H9 (cell line): ENCODE data around the gene PLEKHA7. TPM values are rescaled to one million over a fixed set of nuclear protein-coding genes. Genes with fewer than 3 reads are reported as not detected.

Source experiments
- DNase-seq: peaks from one replicate; pipeline ENCODE4 v3.0.0-alpha.2; 2017
- H2AFZ ChIP-seq: one replicate; pipeline ENCODE4 v1.6.1; 2013; ENCODE audit warnings: mild to moderate bottlenecking, low read length, control low read depth, moderate library complexity
- H2AK5ac ChIP-seq: 2 replicates; pipeline ENCODE4 v1.6.1; 2013; ENCODE audit warnings: low read length, control low read depth, mixed read lengths; ENCODE audit not compliant: insufficient read length
- H2BK120ac ChIP-seq: one replicate; pipeline ENCODE4 v1.6.1; 2013; ENCODE audit warnings: low read depth, mild to moderate bottlenecking, low read length, control low read depth, inconsistent platforms; ENCODE audit not compliant: poor library complexity, severe bottlenecking
- H2BK12ac ChIP-seq: 2 replicates; pipeline ENCODE4 v1.6.1; 2013; ENCODE audit warnings: low read length, control low read depth, mixed read lengths, low read depth; ENCODE audit not compliant: insufficient read length
- H2BK15ac ChIP-seq: 2 replicates; pipeline ENCODE4 v1.6.1; 2013; ENCODE audit warnings: low read depth, low read length, control low read depth
- H2BK20ac ChIP-seq: one replicate; pipeline ENCODE4 v1.6.1; 2013; ENCODE audit warnings: low read depth, mild to moderate bottlenecking, low read length, control low read depth, inconsistent platforms; ENCODE audit not compliant: poor library complexity, severe bottlenecking
- H2BK5ac ChIP-seq: 2 replicates; pipeline ENCODE4 v1.6.1; 2013; ENCODE audit warnings: low read length, control low read depth, mixed read lengths; ENCODE audit not compliant: insufficient read length
- H3K14ac ChIP-seq: 2 replicates; pipeline ENCODE4 v1.6.1; 2013; ENCODE audit warnings: low read length, control low read depth; ENCODE audit not compliant: insufficient read depth
- H3K18ac ChIP-seq: 2 replicates; pipeline ENCODE4 v1.6.1; 2013; ENCODE audit warnings: low read depth, mild to moderate bottlenecking, mixed read lengths, low read length, control low read depth; ENCODE audit not compliant: insufficient read length
- H3K23ac ChIP-seq: 2 replicates; pipeline ENCODE4 v1.6.1; 2013; ENCODE audit warnings: low read length, control low read depth, mixed read lengths, low read depth; ENCODE audit not compliant: insufficient read length
- H3K23me2 ChIP-seq: 2 replicates; pipeline ENCODE4 v1.6.1; 2013; ENCODE audit warnings: low read depth, mild to moderate bottlenecking, mixed read lengths, low read length, control low read depth; ENCODE audit not compliant: insufficient read length, poor library complexity, severe bottlenecking
- H3K27ac ChIP-seq: 2 replicates; pipeline ENCODE4 v1.5.1; 2013; ENCODE audit warnings: low read length, control low read depth, mixed read lengths, low read depth; ENCODE audit not compliant: insufficient read length
- H3K27me3 ChIP-seq: 2 replicates; pipeline ENCODE4 v1.6.1; 2013; ENCODE audit warnings: low read length, control low read depth, inconsistent platforms; ENCODE audit not compliant: insufficient read depth
- H3K4ac ChIP-seq: 2 replicates; pipeline ENCODE4 v1.6.1; 2013; ENCODE audit warnings: low read depth, mild to moderate bottlenecking, control low read depth, inconsistent platforms, low read length, moderate library complexity
- H3K4me1 ChIP-seq: 2 replicates; pipeline ENCODE4 v1.6.1; 2013; ENCODE audit warnings: low read length, control low read depth, inconsistent platforms; ENCODE audit not compliant: insufficient read depth
- H3K4me2 ChIP-seq: 2 replicates; pipeline ENCODE4 v1.6.1; 2013; ENCODE audit warnings: low read length, control low read depth, mixed read lengths; ENCODE audit not compliant: insufficient read length, insufficient read depth
- H3K56ac ChIP-seq: 2 replicates; pipeline ENCODE4 v1.6.1; 2013; ENCODE audit warnings: low read depth, mild to moderate bottlenecking, mixed read lengths, low read length, control low read depth; ENCODE audit not compliant: insufficient read length
- H3K79me1 ChIP-seq: 2 replicates; pipeline ENCODE4 v1.6.1; 2013; ENCODE audit warnings: low read depth, mild to moderate bottlenecking, moderate library complexity, low read length, control low read depth, inconsistent platforms; ENCODE audit not compliant: insufficient read depth, poor library complexity, severe bottlenecking
- H3K79me2 ChIP-seq: 2 replicates; pipeline ENCODE4 v1.6.1; 2013; ENCODE audit warnings: low read length, control low read depth, inconsistent platforms; ENCODE audit not compliant: insufficient read depth
- H3K9ac ChIP-seq: 2 replicates; pipeline ENCODE4 v1.6.1; 2013; ENCODE audit warnings: low read length, control low read depth, mixed read lengths; ENCODE audit not compliant: insufficient read length; ENCODE audit errors: extremely low read depth
- H3K9me3 ChIP-seq: one replicate; pipeline ENCODE4 v1.6.1; 2013; ENCODE audit warnings: low read depth, low read length, inconsistent platforms; ENCODE audit not compliant: control insufficient read depth
- H3T11ph ChIP-seq: one replicate; pipeline ENCODE4 v1.6.1; 2013; ENCODE audit warnings: mild to moderate bottlenecking, low read length, control low read depth, inconsistent platforms
- H4K20me1 ChIP-seq: one replicate; pipeline ENCODE4 v1.6.1; 2013; ENCODE audit not compliant: control insufficient read depth, insufficient read length, insufficient read depth
- H4K5ac ChIP-seq: 2 replicates; pipeline ENCODE4 v1.6.1; 2013; ENCODE audit warnings: low read depth, mild to moderate bottlenecking, mixed read lengths, low read length, control low read depth; ENCODE audit not compliant: insufficient read length
- H4K8ac ChIP-seq: replicated peaks from 2 replicates; pipeline ENCODE4 v1.6.1; 2013; ENCODE audit warnings: low read length, control low read depth, mixed read lengths, low read depth; ENCODE audit not compliant: insufficient read length
- H4K91ac ChIP-seq: 2 replicates; pipeline ENCODE4 v1.6.1; 2013; ENCODE audit warnings: low read depth, mild to moderate bottlenecking, moderate library complexity, mixed read lengths, low read length, control low read depth; ENCODE audit not compliant: insufficient read length
- H3K27ac Mint-ChIP-seq, 3 experiments: 2 replicates in 2 of 3; 3 replicates in 1 of 3; pipeline ENCODE4 v1.8.0; 2020 to 2021; ENCODE audit warnings: mixed read lengths in 3 of 3, mild to moderate bottlenecking in 1 of 3, moderate library complexity in 1 of 3
- H3K27me3 Mint-ChIP-seq: 2 replicates; pipeline ENCODE4 v1.8.0; 2021; ENCODE audit warnings: low read depth, mild to moderate bottlenecking, moderate library complexity, mixed read lengths
- H3K36me3 Mint-ChIP-seq, 3 experiments: 2 replicates in 2 of 3; 3 replicates in 1 of 3; pipeline ENCODE4 v1.8.0; 2020 to 2021; ENCODE audit warnings: low read depth in 3 of 3, mixed read lengths in 3 of 3; ENCODE audit not compliant: insufficient read depth in 1 of 3
- H3K4me1 Mint-ChIP-seq, 2 experiments: 2 replicates each; pipeline ENCODE4 v1.8.0; 2020; ENCODE audit warnings: mixed read lengths in 2 of 2
- H3K4me3 Mint-ChIP-seq, 2 experiments: 2 replicates in 1 of 2; 3 replicates in 1 of 2; pipeline ENCODE4 v1.8.0; 2020 to 2021; ENCODE audit warnings: mild to moderate bottlenecking in 2 of 2, mixed read lengths in 2 of 2, moderate library complexity in 1 of 2
- H3K9me3 Mint-ChIP-seq, 2 experiments: 2 replicates in 1 of 2; 3 replicates in 1 of 2; pipeline ENCODE4 v1.8.0; 2020; ENCODE audit warnings: mild to moderate bottlenecking in 2 of 2, mixed read lengths in 2 of 2, moderate library complexity in 1 of 2
- total RNA-seq: library from RNA; stranded (reverse); gene quantifications from 2 replicates; pipeline ENCODE4 v1.2.1, GENCODE V29; 2021
- TF ChIP-seq, protein P1 (sequence below): fragments of 200-600 bp; sonication (generic); conservative IDR thresholded peaks from 3 replicates; pipeline ENCODE4 v1.8.0; 2021; ENCODE audit warnings: antibody characterized with exemption, mild to moderate bottlenecking

Gene PLEKHA7
- total RNA-seq, 1 experiment from 2014 or later: 21.0 TPM

DNA sequence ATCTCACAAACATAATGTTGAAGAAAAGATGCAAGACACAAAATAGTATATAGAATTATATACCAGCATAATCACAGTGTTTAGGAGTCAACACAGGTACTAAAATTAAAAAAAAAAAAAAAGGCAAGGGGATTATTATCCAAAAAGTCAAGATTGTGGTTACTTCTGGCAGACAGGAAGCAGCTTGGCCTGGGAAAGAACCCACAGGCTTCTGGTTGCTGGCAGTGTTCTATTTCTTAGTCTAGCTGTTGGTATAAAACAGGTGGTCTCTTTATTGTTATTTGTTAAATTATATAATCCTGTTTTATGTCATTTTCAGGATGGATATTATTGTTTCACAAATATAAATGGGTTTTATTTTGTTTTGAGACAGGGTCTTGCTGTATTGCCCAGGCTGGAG, 221.8 kb downstream of the PLEKHA7 start:
- DNase-seq: no peak
- H3K18ac ChIP-seq: no peak overlapping the region
- no peaks in the 10 kb centered on the region for H3K23me2 ChIP-seq
- no peaks in the 10 kb centered on the region for H3K4me1 ChIP-seq
- no peak overlapping the region for H2AK5ac ChIP-seq
- no peak overlapping the region for H3K9ac ChIP-seq
- no peak overlapping the region for H2BK120ac ChIP-seq
- no peak overlapping the region for H2BK15ac ChIP-seq
- H2BK5ac ChIP-seq: no peak overlapping the region
- no peak overlapping the region for H3K56ac ChIP-seq
- H4K5ac ChIP-seq: no peak overlapping the region
- H3K27ac Mint-ChIP-seq: no peak overlapping the region
- peaks cover 3 to 12% of the 10 kb centered on the region in 2 experiments for H3K4me1 Mint-ChIP-seq
- H3K36me3 Mint-ChIP-seq: peaks cover 0 to 21% (median 10%) of the 10 kb centered on the region in 3 experiments; a peak in 5 of 7 replicates
- H3K27ac ChIP-seq: no peak overlapping the region
- no peak overlapping the region for H4K91ac ChIP-seq
- TF ChIP-seq, protein P1, sequence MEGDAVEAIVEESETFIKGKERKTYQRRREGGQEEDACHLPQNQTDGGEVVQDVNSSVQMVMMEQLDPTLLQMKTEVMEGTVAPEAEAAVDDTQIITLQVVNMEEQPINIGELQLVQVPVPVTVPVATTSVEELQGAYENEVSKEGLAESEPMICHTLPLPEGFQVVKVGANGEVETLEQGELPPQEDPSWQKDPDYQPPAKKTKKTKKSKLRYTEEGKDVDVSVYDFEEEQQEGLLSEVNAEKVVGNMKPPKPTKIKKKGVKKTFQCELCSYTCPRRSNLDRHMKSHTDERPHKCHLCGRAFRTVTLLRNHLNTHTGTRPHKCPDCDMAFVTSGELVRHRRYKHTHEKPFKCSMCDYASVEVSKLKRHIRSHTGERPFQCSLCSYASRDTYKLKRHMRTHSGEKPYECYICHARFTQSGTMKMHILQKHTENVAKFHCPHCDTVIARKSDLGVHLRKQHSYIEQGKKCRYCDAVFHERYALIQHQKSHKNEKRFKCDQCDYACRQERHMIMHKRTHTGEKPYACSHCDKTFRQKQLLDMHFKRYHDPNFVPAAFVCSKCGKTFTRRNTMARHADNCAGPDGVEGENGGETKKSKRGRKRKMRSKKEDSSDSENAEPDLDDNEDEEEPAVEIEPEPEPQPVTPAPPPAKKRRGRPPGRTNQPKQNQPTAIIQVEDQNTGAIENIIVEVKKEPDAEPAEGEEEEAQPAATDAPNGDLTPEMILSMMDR: no peak
- no peaks in the 10 kb centered on the region for H3K9me3 Mint-ChIP-seq
- H3K4ac ChIP-seq: no peak overlapping the region
- H3K23ac ChIP-seq: no peak overlapping the region
- no peaks in the 10 kb centered on the region for H3K79me2 ChIP-seq
- H3K9me3 ChIP-seq: no peaks in the 10 kb centered on the region
- no peaks in the 10 kb centered on the region for H4K20me1 ChIP-seq
- H4K8ac ChIP-seq: no peak overlapping the region
- no peak overlapping the region for H3K4me3 Mint-ChIP-seq
- H3K27me3 ChIP-seq: no peaks in the 10 kb centered on the region
- no peaks in the 10 kb centered on the region for H3K79me1 ChIP-seq
- H3T11ph ChIP-seq: no peak overlapping the region
- no peak overlapping the region for H2AFZ ChIP-seq
- H2BK20ac ChIP-seq: no peak overlapping the region
- no peak overlapping the region for H3K4me2 ChIP-seq
- H3K14ac ChIP-seq: no peak overlapping the region
- no peaks in the 10 kb centered on the region for H3K27me3 Mint-ChIP-seq
- H2BK12ac ChIP-seq: no peak overlapping the region
